Fibroblast of pulmonary artery (primary cell): ENCODE measurements around the gene ABCG1.

Experiments used
- DNase-seq: peaks from one replicate; pipeline ENCODE4 v3.0.0-alpha.2; 2010; ENCODE audit warnings: low read depth
- H3K4me3 ChIP-seq: replicated peaks from 2 replicates; pipeline ENCODE4 v1.5.1; 2011; ENCODE audit warnings: low read depth, mild to moderate bottlenecking, control low read depth, low read length, moderate library complexity
- CTCF ChIP-seq: IDR thresholded peaks from 2 replicates; pipeline ENCODE4 v1.5.1; 2011; ENCODE audit warnings: mild to moderate bottlenecking, control low read depth, low read length, inconsistent platforms; ENCODE audit errors: missing control alignments

Gene ABCG1

GRCh38 chr21:42311160-42311559 is 92.2 kb downstream of the ABCG1 start:
- DNase-seq: no peak
- no peak overlapping the region for H3K4me3 ChIP-seq
- no peak for TF ChIP-seq CTCF

GRCh38 chr21:42311816-42312625 is 93.1 kb downstream of the ABCG1 start:
- TF ChIP-seq CTCF: no peak
- H3K4me3 ChIP-seq: no peak overlapping the region
- DNase-seq: no peak

- TF ChIP-seq CTCF: no peak
- DNase-seq: no peak
- H3K4me3 ChIP-seq: no peak overlapping the region
Measured at GRCh38 chr21:42312626-42313104, 93.7 kb downstream of the ABCG1 start.

GRCh38 chr21:42313501-42313969 is 94.6 kb downstream of the ABCG1 start:
- DNase-seq: no peak
- no peak for TF ChIP-seq CTCF

GRCh38 chr21:42314616-42315295 is 95.8 kb downstream of the ABCG1 start:
- no peak for DNase-seq
- H3K4me3 ChIP-seq: no peak overlapping the region
- no peak for TF ChIP-seq CTCF

More at GRCh38 chr21:42313501-42313969, 94.6 kb downstream of the ABCG1 start:
- H3K4me3 ChIP-seq: no peak overlapping the region

- no peak within 1 kb of the TSS for H3K4me3 ChIP-seq
- no peak for TF ChIP-seq CTCF
- DNase-seq: no peak
Measured at GRCh38 chr21:42315296-42315891, 96.5 kb downstream of the ABCG1 start, which contains the start of gene TFF3. Gene TFF3 (minus strand): TSS chr21:42315409. CDS start chr21:42315374, 35 bp downstream.
